ENCODE results near the gene ITSN1. TPM values are rescaled to one million over a fixed set of nuclear protein-coding genes. Genes with fewer than 3 reads are reported as not detected.
"Not testable (repeated sequence)": the region's sequence is repeated elsewhere in the genome, so short reads cannot be mapped to it uniquely, and the experiment has no call there.

Gene ITSN1
- total RNA-seq, 1 experiment from 2014 or later, result 30.6 TPM

DNA sequence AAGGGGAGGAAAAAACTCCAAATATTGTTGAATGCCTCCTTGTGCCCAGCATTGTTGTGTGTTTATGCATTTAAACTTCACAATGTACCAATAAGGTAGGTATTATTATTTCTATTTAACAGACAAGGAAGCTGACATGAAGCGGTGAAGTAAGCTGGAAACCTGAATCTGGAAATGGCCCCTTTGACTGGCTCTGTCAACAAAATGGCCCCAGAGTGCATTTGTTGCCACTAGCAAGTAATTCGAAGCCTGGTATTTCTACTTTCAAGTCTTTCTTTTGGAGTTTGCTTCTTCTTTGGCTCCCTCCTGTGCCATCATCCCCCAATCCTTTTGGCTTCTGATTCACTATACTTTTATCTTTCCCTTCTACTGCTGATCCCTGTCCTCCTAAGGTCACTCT is 23.9 kb upstream of the ITSN1 start:
- peaks cover 19% of the 10 kb centered on the region for H3K4me1 Mint-ChIP-seq (ENCODE audit: low read depth, unreplicated experiment)
- H3K9me3 Mint-ChIP-seq (ENCODE audit: low read depth, unreplicated experiment), result no peaks in the 10 kb centered on the region
- intact Hi-C loops (cut with micrococcal nuclease; ENCODE audit: unreplicated experiment), result no loop called here
- DNase-seq, result no peak
- no TSS peak for BruUV-seq (replicated peaks)
- no peak overlapping the region for H3K27ac Mint-ChIP-seq (ENCODE audit: unreplicated experiment)
- no peak for TF ChIP-seq CTCF (IDR thresholded peaks at IDR 0.05; ENCODE audit: unreplicated experiment)
- H3K4me3 Mint-ChIP-seq (ENCODE audit: low read depth, unreplicated experiment), result no peak overlapping the region
- no peaks in the 10 kb centered on the region for H3K27me3 Mint-ChIP-seq (ENCODE audit: unreplicated experiment)
- peaks cover 6% of the 10 kb centered on the region for H3K36me3 Mint-ChIP-seq (ENCODE audit: insufficient read depth, unreplicated experiment)
- CTCF ChIA-PET, result no interaction called here

DNA sequence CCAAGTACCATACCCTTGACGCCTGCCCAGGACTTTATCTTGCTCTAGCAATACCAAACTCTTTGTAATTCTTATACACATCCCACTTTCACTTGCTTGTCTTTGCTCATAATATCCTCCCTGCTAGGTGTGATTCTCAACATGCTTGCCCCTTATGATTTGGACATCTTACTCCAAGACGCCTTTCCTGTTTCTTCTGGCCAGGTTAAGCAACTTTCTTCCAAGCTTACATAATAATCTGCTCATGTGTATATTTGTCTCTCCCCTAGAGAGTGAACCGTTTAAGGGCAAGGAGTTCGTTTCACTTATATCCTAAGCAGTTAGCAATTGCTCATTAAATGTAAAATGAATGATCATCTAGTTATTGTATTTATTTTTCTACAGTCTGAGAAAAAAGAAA is 22.6 kb upstream of the ITSN1 start:
- DNase-seq, result no peak
- Mint-ChIP-seq H3K4me3 (ENCODE audit: low read depth, unreplicated experiment) (no peak overlapping the region), H3K4me1 (ENCODE audit: low read depth, unreplicated experiment) (peaks cover 19% of the 10 kb centered on the region), H3K27me3 (ENCODE audit: unreplicated experiment) (no peaks in the 10 kb centered on the region), H3K9me3 (ENCODE audit: low read depth, unreplicated experiment) (no peaks in the 10 kb centered on the region), H3K27ac (ENCODE audit: unreplicated experiment) (no peak overlapping the region), H3K36me3 (ENCODE audit: insufficient read depth, unreplicated experiment) (peaks cover 6% of the 10 kb centered on the region)
- BruUV-seq (replicated peaks), result no TSS peak
- no peak for TF ChIP-seq CTCF (IDR thresholded peaks at IDR 0.05; ENCODE audit: unreplicated experiment)
- intact Hi-C loops (cut with micrococcal nuclease; ENCODE audit: unreplicated experiment), result no loop called here
- CTCF ChIA-PET, result interaction anchor here (0.6 to 1.3 kb wide), 2 partner anchors 14 to 16 kb away, joined by 4 read pairs; no protein-coding TSS in a partner anchor

DNA sequence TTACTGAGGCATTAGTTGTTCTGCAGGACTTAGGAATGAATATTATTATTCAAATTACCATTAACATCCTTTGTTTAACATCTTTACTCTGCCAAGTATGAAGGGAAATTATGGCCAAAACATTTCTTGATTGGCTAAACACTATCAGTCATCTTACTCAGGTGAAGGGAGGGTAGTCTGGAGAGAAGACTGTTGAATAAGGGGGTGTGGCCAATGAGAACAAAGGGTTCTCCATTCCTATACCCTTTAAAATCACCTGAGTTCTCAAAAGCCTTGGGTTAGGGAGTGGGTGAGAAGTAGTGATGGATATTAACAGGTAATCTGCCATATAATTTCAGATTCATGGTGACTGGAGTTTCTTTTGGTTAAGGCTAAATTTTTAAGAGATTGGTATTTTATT is 20.0 kb upstream of the ITSN1 start:
- no peak for TF ChIP-seq CTCF (IDR thresholded peaks at IDR 0.05; ENCODE audit: unreplicated experiment)
- H3K27me3 Mint-ChIP-seq (ENCODE audit: unreplicated experiment), result no peaks in the 10 kb centered on the region
- peaks cover 17% of the 10 kb centered on the region for H3K4me1 Mint-ChIP-seq (ENCODE audit: low read depth, unreplicated experiment)
- intact Hi-C loops (cut with micrococcal nuclease; ENCODE audit: unreplicated experiment), result no loop called here
- no peak overlapping the region for H3K4me3 Mint-ChIP-seq (ENCODE audit: low read depth, unreplicated experiment)
- CTCF ChIA-PET, result no interaction called here
- DNase-seq, result no peak
- no TSS peak for BruUV-seq (replicated peaks)
- no peaks in the 10 kb centered on the region for H3K9me3 Mint-ChIP-seq (ENCODE audit: low read depth, unreplicated experiment)
- H3K27ac Mint-ChIP-seq (ENCODE audit: unreplicated experiment), result no peak overlapping the region
- peaks cover 6% of the 10 kb centered on the region for H3K36me3 Mint-ChIP-seq (ENCODE audit: insufficient read depth, unreplicated experiment)

- BruUV-seq (replicated peaks); CTCF ChIA-PET; DNase-seq; intact Hi-C loops (cut with micrococcal nuclease; ENCODE audit: unreplicated experiment); H3K27me3 Mint-ChIP-seq (ENCODE audit: unreplicated experiment); H3K4me1 Mint-ChIP-seq (ENCODE audit: low read depth, unreplicated experiment); H3K27ac Mint-ChIP-seq (ENCODE audit: unreplicated experiment); H3K9me3 Mint-ChIP-seq (ENCODE audit: low read depth, unreplicated experiment); H3K4me3 Mint-ChIP-seq (ENCODE audit: low read depth, unreplicated experiment); H3K36me3 Mint-ChIP-seq (ENCODE audit: insufficient read depth, unreplicated experiment): not testable (repeated sequence)
Observed at GRCh38 chr21:33626151-33626550, 16.1 kb upstream of the ITSN1 start.

GRCh38 chr21:33634254-33634653 is 8.0 kb upstream of the ITSN1 start:
- Mint-ChIP-seq H3K9me3 (ENCODE audit: low read depth, unreplicated experiment) (no peaks in the 10 kb centered on the region), H3K36me3 (ENCODE audit: insufficient read depth, unreplicated experiment) (no peaks in the 10 kb centered on the region), H3K27me3 (ENCODE audit: unreplicated experiment) (no peaks in the 10 kb centered on the region), H3K27ac (ENCODE audit: unreplicated experiment) (no peak overlapping the region), H3K4me1 (ENCODE audit: low read depth, unreplicated experiment) (no peaks in the 10 kb centered on the region), H3K4me3 (ENCODE audit: low read depth, unreplicated experiment) (no peak overlapping the region)
- intact Hi-C loops (cut with micrococcal nuclease; ENCODE audit: unreplicated experiment), result no loop called here
- CTCF ChIA-PET, result no interaction called here
- no TSS peak for BruUV-seq (replicated peaks)
- no peak for DNase-seq
- TF ChIP-seq CTCF (IDR thresholded peaks at IDR 0.05; ENCODE audit: unreplicated experiment), result no peak
